GM19397 (cell line): Measurements from ENCODE around the gene TXK.
"Not testable (repeated sequence)": the region's sequence is repeated elsewhere in the genome, so short reads cannot be mapped to it uniquely, and the experiment has no call there.

Experiments used
- ATAC-seq: cut with Tn5 transposase; IDR thresholded peaks from one replicate; pipeline ENCODE4 v1.9.1; 2021; ENCODE audit warnings: mild to moderate bottlenecking, moderate library complexity; ENCODE audit not compliant: unreplicated experiment

Gene TXK

DNA sequence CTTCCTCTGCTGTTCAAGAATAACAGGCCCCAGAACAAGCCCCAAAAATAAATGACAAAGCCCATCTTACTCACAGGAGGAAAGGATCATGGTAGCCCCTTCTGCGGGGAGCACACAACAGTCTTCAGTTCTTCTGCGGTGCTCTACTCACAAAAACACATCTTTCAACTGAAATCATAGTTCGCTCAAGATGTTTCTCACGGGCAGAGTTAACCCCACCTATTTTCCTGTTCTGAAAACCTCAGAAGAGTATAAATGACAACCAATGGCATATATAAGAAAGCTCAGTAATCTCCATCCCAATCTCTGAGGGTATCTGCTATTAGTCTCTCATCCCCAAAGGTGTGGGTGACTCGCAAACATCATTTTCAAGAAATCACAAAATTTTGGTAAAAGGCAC lies at the start of gene TXK:
Gene TXK (minus strand): TSS at position 170 of the 400 bp plus-strand sequence. CDS start 80 bp downstream, at position 90.
- no peak for ATAC-seq

DNA sequence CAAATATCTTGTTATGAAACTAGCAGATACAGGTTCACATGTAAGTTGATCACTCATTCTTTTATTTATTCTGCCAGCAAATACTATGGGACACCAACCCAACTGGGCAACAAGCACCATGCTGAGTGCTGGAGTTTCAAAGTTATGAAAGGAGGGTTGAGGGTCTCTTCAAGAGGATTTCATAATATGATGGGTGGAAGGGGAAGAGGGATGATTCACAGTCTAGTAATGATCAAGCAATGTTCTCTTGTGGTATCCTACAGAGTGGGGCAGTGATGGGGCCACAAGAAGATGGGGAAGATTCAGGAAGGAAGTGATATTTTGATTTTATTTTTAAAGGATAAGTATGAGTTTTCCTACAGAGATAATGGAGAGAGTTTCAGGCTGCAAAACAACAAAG lies 46.2 kb upstream of the TXK start:
- no peak for ATAC-seq

DNA sequence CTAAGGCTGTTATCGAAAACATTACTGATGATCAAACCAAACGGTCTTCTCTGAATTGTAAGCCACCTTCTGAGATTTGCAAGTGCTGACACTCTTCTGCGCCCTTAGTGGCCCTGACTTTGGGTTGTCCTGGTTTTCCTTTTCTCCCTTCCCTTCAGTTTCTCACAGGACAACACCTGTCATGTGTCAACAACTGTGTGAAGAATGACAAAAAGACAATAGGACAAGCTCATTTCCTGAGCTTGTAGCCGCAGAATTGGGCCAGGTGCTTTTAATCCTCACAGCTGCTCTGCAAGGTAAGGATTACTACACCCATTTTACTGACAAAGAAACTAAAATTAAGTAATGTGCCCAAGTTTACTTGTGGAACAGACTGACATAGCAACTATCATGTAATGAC lies 44.9 kb upstream of the TXK start:
- no peak for ATAC-seq

DNA sequence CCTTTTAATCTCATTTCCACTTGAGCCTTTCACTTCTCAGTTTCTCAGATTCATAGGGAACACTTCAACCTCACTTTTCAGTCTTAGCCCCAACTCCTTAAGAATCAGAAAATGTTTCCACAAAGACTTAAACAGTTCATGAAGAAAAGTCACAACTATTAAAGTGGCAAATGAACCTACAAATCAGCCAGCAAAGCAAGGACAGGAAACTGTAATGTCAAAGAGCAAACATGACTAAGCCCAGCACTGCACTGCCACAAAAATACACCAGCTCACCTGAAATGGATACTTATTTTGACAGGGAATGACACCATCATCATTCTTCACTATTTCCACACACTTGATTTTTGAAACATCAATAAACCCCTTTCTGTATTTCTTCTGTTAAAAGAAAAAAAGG lies 41.8 kb upstream of the TXK start:
- ATAC-seq, result no peak

DNA sequence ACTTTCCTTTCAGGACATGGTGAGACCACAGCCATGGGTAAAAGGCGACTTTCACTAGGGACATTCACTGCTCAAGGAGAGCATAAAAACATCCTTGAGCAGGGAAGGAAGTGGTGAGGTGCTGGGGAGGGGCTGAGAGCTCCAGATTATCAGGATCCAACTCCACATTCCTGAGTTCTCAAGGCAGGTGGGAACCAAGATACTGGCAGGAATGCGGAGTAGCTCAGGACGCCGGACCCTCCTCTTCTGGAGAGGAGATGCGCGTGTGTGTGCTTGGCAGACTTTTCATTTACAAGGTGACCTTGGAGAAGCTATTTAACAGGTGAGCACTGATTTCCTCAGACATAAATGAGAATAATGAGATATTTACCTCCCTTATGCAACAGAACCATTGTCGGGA lies 41.3 kb upstream of the TXK start:
- ATAC-seq, result no peak

DNA sequence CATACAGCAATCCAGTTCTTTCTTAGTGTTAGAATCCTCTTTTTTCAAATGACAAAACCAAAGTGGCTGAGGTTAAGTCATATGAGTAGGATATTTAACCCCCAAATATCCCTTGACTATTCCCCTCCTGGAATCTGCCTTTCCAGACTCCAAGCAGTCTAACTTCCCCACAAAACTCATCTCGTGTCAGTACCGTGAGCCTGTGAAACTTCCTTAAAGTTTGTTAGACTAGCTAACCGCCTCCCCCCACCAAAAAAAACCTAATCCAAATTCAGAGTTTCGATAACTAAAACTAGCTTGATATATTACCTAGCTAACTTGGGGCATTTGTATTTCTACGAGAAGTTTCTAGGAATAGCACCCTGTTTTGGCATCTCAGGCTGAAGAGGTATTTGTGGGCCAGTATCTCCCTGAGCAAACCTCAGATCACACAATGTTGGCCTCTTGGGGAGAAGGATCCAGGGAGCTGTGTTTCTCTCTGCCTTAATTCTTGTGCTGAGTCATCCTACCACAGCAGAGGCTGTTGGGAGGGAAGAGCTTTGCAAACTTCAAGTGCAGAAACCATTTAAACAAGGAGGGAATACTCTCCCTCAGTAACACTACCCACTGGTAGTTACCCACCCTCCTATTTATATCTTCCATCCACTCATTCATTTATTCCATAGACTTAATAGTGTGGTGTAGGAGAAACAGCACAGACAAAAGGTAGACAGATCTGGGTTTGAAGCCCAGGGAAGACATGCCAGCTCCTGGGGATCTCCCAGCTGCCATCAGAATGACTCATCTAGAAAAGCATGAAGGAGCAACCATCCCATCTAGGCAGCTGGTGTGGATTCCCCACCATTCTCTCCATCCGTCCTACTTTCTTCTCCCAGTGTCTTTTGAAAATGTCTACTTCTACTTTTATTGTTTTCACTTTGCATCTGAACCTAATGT lies 39.3 kb upstream of the TXK start:
- peak; percentile 50 for ATAC-seq

DNA sequence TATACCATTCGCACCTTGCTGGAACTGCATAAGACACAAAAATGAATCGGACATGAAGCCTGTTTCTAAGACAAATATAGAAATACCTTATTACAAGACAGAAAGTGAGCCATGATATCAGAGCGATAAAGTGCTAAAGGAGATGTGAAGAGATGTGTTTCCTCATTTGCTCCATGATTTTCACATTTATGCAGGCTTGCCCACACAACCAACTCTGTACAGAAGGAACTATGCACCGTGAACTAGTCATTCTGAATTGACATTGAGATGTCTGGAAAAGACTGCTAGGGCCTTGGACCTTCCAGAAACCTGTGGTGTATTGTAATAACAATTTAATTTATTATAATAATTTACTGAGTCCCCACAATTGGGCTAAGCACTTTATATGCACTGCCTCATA lies 38.6 kb upstream of the TXK start:
- ATAC-seq, result no peak

DNA sequence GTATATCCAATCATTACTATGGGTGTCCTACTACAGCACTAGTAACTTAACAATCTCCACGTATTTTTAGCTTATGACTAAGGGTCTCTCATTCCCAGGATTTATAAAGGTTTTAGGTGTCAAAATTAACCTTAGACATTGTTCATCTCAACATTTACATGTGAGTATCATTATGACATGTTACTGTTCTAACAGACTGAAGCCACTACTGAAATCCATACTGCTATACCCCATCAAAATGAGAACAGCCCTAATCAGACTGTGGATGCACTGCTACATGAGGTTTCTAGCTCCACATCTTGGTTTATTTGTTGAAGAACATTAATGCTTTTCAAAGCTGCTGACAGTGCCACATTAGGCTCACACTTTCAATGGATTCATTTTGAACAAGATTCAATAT lies 35.6 kb upstream of the TXK start:
- ATAC-seq, result no peak

DNA sequence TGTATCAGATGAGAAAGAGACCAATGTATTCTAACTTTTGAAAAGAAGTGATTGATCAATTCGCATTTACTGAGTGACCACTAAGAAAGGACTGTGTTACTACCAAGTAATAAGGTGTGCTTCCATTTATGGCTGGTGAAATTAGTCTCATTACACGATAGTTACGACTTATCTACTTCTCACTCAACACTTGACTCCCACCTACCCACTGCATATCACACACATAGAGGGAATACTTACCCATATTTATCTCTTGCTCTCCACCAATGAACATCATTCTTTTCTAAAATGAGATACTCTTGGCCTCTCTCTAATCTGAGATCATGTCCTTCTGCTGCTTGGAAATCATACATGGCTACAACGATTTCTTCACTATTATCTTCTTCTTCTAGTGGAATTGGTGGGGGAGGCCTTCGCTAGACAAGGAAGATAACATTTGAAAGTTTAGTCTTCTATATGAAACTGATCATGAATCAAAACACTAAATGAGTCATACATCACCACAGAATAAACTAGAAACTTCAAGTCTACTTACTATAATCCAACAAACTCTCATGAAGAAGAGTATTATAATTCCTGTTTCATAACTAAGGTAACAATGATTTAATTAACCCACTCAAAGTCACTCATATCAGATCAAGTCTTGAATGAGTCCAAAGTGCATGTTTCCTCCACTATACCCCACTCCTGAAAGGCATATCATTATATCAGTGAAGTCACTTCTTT lies 33.7 kb upstream of the TXK start:
- ATAC-seq, result no peak

DNA sequence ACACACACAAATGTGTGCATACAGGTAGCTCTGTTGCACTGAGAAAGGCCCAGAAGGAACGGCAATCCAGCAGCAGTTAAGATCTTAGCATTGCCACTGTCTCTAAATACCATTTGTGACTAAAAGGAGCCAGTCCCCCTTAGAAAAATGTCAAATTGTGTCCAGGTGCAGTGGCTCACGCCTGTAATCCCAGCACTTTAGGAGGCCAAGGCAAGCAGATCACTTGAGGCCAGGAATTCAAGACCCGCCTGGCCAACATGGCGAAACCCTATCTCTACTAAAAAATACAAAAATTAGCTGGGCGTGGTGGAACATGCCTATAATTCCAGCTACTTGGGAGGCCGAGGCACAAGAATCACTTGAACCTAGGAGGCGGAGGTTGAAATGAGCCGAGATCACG lies 30.5 kb upstream of the TXK start:
- ATAC-seq, result not testable (repeated sequence)

DNA sequence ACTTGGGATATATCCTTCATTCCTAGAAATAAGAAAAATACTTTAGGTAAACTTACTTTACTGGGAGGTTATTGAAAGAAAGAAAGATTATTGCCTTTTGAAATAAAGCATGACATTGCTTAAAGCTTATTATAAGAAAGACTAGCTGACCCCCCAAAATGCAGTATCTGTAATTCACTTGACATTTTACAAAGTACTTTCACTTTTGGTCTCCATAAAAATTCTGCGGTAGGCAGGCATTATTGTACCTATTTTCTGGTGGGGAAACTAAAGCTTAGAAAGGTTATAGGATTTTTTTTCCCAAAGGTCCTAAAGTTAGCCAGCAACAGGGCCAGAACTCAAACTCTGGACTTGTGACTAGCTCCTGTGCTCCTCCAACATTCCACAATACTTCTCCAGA lies 29.7 kb upstream of the TXK start:
- ATAC-seq, result no peak

DNA sequence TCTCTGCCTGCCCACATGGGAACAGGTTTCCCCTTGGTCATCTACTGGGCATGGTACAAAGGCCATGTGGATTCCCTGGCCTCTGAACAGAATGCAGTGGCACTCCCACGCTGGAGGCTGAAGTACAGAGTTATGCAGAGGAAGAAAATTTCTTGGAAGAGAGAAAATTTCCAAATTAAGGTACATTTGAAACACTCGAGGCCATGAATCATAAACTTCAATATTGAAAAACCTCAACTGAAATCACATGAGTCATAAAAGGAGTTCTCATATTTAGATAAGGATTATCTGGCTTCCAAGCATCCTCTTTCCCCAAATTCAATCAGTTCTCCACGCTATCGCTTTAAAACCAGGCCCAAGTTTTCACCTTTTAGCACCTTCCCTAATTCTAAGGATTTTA lies 28.1 kb upstream of the TXK start:
- no peak for ATAC-seq

DNA sequence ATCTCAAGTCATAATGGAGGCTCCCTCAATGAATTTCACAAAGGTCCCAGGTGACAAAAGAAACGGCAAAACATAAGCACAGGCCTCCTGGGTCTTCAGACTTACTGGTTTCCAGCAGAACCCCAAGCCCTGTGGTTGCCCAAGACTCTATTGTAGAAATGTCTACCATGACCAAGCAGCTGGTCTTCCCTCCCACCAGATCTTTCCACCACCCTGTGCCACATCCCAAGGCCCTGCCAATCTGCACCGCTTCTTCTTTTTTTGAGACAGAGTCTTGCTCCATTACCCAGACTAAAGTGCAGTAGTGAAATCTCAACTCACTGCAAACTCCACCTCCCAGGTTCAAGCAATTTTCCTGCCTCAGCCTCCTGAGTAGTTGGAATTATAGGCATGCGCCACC lies 23.2 kb upstream of the TXK start:
- no peak for ATAC-seq

DNA sequence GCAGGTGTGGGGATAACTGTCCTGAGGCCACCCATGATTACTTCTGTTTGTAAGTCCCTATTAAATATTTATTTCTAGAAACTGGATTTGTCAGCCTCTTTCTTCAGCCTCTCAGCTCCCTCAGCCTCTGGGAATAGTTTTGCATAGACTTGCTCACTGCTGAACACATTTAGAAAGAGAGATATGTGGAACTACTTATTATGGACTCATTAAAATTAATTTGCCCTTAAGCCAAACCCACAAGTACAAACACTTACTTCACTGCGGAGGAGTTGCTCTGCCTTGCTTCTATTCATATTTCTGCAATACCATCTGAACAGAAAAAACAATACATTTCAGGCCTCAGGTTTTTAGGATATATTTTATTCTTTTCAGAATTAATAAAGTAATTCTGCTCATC lies 22.4 kb upstream of the TXK start:
- ATAC-seq, result no peak

DNA sequence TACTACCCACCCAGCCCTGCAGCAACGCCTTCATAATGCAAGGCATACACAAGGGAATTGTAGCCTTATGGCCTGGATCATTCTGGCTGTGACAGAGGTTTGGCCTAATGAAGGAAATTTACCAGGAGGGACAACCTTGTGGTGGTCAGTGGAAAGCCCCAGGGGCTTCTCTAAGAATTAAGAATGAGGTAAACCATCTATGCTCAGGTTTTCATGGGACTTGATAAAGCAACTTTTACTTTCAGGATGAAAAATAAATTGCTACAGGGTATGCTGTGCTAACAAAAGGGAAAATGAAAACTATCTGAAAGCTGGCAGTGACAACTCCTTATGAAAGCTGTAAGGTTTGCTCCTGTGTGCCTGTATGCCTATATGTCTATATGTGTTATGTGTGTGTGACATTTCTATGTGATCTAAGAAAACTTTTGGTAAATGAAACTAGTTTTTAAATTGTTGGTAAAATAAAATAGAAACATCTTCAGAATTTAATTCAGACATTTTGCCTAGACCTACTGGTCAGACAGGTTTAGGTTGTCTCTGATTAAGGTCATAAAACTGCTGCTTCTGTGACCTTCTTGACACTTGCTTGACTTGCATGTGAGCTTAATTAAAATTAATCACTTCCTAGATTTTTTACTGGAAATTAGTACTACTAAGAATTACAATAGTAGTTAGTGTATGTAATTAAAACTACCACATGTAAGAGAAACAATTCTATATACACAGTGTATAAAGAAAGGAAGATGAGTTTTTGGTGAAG lies 19.9 kb upstream of the TXK start:
- peak; percentile 44 for ATAC-seq

DNA sequence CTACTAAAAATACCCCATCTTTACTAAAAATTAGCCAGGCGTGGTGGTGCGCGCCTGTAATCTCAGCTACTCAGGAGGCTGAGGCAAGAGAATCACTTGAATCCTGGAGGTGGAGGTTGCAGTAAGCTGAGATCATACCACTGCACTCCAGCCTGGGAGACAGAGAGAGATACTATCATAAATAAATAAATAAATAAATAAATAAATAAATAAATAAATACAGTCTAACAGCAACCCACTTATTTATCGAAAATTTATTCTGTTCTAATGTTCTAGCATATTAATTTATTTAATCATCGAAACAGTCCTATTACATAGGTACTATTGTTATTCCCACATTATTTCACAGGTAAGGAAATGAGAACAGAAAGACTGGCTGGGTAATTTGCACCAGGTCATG lies 18.2 kb upstream of the TXK start:
- ATAC-seq, result no peak

DNA sequence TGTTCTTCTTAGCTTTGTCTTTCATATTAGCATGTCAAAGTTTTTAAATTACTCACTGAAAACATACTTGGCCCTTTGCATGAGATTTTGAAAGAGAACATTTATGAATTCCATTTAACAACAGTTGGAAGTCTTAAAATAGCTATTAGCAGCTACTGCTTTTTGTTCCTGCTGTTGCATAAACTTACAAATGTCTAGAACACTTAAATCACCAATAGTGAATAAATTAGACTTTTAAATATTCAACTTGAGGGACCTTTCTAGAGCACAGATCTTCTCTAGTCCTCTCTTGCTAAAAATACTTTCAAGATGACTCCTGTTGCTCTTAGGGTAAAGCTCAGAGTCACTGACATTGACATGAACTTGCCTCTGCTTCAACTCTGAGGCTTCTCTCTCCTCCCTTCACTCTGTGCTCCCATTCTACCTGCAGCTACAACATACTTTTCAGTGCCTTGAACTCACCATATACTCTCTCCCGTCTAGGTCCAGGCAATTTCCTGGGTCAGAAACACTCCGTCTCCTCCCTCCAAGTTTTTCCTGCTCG lies 15.8 kb upstream of the TXK start:
- ATAC-seq, result no peak

DNA sequence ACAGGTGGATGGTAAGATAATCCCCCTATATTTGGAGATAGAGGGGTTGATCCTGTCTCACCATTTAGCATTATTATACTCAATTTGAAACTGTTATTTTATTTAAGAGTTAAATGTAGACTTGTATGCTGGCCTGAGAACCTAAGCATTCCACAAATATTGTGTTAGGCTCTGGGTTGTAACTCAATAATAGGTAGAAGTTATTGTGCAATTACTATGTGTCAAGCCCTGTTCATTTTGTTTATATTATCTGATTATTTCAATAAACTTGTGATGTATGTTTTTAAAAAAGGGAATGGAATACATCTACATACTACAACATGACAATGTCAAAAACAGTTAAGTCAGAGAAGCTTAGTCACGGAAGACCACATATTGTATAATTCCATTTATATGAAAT lies 13.6 kb upstream of the TXK start:
- no peak for ATAC-seq

DNA sequence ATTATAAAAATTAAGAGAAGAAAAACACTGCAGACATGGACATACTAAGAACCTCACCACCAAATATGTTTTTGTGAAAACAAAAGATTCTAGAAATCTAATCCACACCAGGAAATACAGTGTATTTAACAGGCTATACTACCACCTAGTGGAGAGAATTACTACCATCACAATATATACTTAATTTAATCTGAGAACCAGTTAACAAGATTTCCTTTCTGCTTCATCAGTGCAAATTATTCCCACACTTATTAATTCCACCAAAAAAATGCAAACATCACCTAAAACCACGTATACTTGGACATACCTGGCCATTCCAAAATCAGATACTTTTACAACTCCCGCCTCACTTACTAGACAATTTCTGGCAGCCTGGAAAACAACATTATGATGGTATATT lies 7.0 kb upstream of the TXK start:
- ATAC-seq, result no peak

DNA sequence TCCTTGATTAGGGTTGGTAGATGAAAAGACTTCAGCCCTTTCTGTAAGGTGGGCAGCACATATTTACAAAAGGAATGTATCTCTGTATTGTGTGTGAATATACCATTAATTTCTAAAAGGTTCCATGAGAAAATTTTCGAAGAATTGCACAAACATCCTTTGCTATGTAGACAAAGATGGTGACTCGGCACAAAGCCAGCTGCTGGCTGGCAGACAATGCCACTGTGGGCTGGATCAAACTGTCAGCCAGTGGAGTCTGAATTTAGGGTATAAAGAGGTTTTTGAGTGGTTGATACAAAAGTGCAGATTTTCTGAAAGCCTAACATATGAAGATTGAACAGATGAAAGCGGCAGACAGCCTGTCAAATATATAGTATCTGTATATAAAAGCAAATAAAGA lies 5.6 kb upstream of the TXK start:
- ATAC-seq, result no peak

DNA sequence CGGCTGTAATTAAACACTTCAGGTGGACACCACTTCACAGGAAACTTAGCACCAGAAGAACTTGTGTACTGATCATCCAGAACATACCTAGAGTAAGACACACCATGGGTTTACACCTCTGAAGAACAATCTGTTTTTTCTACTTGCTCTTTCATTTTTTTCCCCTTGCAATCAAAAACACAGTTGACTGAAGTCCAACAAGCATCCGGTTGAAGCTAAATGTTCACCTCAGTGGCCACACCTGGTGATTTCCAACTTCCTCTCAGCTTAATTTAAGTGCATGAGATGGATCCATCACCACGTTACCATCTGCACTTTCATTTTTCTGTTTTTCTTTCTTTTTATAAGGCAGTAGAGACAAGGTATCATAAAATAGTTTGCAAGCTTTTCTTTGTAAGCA lies 4.9 kb upstream of the TXK start:
- ATAC-seq, result peak; percentile 89
